ENCODE data around the gene TIMM44. TPM values are rescaled to one million over a fixed set of nuclear protein-coding genes. Genes with fewer than 3 reads are reported as not detected.

Gene TIMM44
- total RNA-seq, 2 experiments from 2014 or later: 86.0 to 116 TPM

- POLR2A ChIA-PET: interaction anchor here (0.7 kb wide), 1 partner anchor 672 kb away, joined by 5 read pairs; no protein-coding TSS in a partner anchor
- H4K20me1 ChIP-seq (ENCODE audit: insufficient read depth, low read length): no peaks in the 10 kb centered on the region
- H3K4me3 ChIP-seq (ENCODE audit: low read depth, low read length, poor library complexity, severe bottlenecking): no peak overlapping the region
- TF ChIP-seq CTCF (conservative IDR thresholded peaks at IDR 0.05; ENCODE audit: low read length): peak; percentile 74
- TF ChIP-seq EZH2phosphoT487 (IDR thresholded peaks at IDR 0.05; ENCODE audit: borderline replicate concordance, low read depth, low read length): no peak
- no peaks in the 10 kb centered on the region for H3K9me3 ChIP-seq (ENCODE audit: low read length)
- no TSS peak for BruUV-seq (replicated peaks)
- H3K9me2 ChIP-seq (ENCODE audit: insufficient read depth, low read length): no peaks in the 10 kb centered on the region
- H2AFZ ChIP-seq (ENCODE audit: low read length): no peak overlapping the region
- CTCF ChIA-PET (ENCODE audit: unreplicated experiment): interaction anchor here (1.0 kb wide), 1 partner anchor 8 kb away, joined by 3 read pairs; the partner anchor contains the start of gene SNAPC2
- peak; percentile 51 for DNase-seq (ENCODE audit: low spot score)
- intact Hi-C loops (cut with micrococcal nuclease; ENCODE audit: unreplicated experiment): no loop called here
- peaks cover 5% of the 10 kb centered on the region for H3K4me1 ChIP-seq (ENCODE audit: insufficient read depth, low read length, poor library complexity, severe bottlenecking)
- peaks cover 49% of the 10 kb centered on the region for H3K36me3 ChIP-seq (ENCODE audit: insufficient read depth, low read length)
- no peak overlapping the region for H3K27ac ChIP-seq (ENCODE audit: low read depth, low read length, poor library complexity, severe bottlenecking)
- no peak overlapping the region for H3K4me2 ChIP-seq (ENCODE audit: low read length)
- H3K79me2 ChIP-seq (ENCODE audit: insufficient read depth, low read depth, low read length): no peaks in the 10 kb centered on the region
Observed at GRCh38 chr19:7928741-7929701, 14.4 kb downstream of the TIMM44 start.

GRCh38 chr19:7928334-7928706 lies 15.1 kb downstream of the TIMM44 start:
- ChIA-PET POLR2A (interaction anchor here (0.7 kb wide), 1 partner anchor 671 kb away, joined by 5 read pairs; no protein-coding TSS in a partner anchor), CTCF (ENCODE audit: unreplicated experiment) (no interaction called here)
- Histone ChIP-seq H3K27ac (ENCODE audit: low read depth, low read length, poor library complexity, severe bottlenecking) (no peak overlapping the region), H3K79me2 (ENCODE audit: insufficient read depth, low read depth, low read length) (no peaks in the 10 kb centered on the region), H3K36me3 (ENCODE audit: insufficient read depth, low read length) (peaks cover 42% of the 10 kb centered on the region), H3K9me2 (ENCODE audit: insufficient read depth, low read length) (no peaks in the 10 kb centered on the region), H3K9me3 (ENCODE audit: low read length) (no peaks in the 10 kb centered on the region), H3K4me2 (ENCODE audit: low read length) (no peak overlapping the region), H2AFZ (ENCODE audit: low read length) (no peak overlapping the region), H3K4me3 (ENCODE audit: low read depth, low read length, poor library complexity, severe bottlenecking) (no peak overlapping the region), H4K20me1 (ENCODE audit: insufficient read depth, low read length) (no peaks in the 10 kb centered on the region), H3K4me1 (ENCODE audit: insufficient read depth, low read length, poor library complexity, severe bottlenecking) (peaks cover 5% of the 10 kb centered on the region)
- DNase-seq (ENCODE audit: low spot score): no peak
- no TSS peak for BruUV-seq (replicated peaks)
- intact Hi-C loops (cut with micrococcal nuclease; ENCODE audit: unreplicated experiment): no loop called here
- TF ChIP-seq EZH2phosphoT487 (IDR thresholded peaks at IDR 0.05; ENCODE audit: borderline replicate concordance, low read depth, low read length) (no peak), CTCF (conservative IDR thresholded peaks at IDR 0.05; ENCODE audit: low read length) (no peak)

Data from OCI-LY7 (cell line).